PFSK-1 (cell line): ENCODE results near the gene PROK1.

Experiments used
- FOXP2 ChIP-seq: optimal IDR thresholded peaks from 2 replicates; pipeline ENCODE3; 2011; ENCODE audit warnings: borderline replicate concordance, control low read depth, inconsistent platforms; ENCODE audit not compliant: insufficient read depth; ENCODE audit errors: extremely low read length, extremely low read depth
- POLR2AphosphoS5 ChIP-seq: IDR thresholded peaks from 2 replicates; pipeline ENCODE4 v1.6.1; 2012; ENCODE audit warnings: low read depth, mild to moderate bottlenecking, control low read depth, low read length, moderate library complexity
- SIN3A ChIP-seq: IDR thresholded peaks from 2 replicates; pipeline ENCODE4 v1.6.1; 2012; ENCODE audit warnings: mild to moderate bottlenecking, low read length, moderate library complexity, borderline replicate concordance; ENCODE audit not compliant: insufficient read depth
- TAF1 ChIP-seq: IDR thresholded peaks from 2 replicates; pipeline ENCODE4 v1.6.1; 2012; ENCODE audit warnings: low read length, control low read depth, borderline replicate concordance; ENCODE audit not compliant: insufficient read depth
- TF ChIP-seq, protein P1 (sequence below), 2 experiments: IDR thresholded peaks; 2 replicates each; pipeline versions ENCODE4 v1.6.1 to v1.8.0; 2011 to 2012; ENCODE audit warnings: low read depth in 2 of 2, low read length in 2 of 2, control low read depth in 1 of 2, inconsistent platforms in 1 of 2, mild to moderate bottlenecking in 1 of 2, moderate library complexity in 1 of 2; ENCODE audit not compliant: insufficient read depth in 1 of 2

PROK1 gene

DNA sequence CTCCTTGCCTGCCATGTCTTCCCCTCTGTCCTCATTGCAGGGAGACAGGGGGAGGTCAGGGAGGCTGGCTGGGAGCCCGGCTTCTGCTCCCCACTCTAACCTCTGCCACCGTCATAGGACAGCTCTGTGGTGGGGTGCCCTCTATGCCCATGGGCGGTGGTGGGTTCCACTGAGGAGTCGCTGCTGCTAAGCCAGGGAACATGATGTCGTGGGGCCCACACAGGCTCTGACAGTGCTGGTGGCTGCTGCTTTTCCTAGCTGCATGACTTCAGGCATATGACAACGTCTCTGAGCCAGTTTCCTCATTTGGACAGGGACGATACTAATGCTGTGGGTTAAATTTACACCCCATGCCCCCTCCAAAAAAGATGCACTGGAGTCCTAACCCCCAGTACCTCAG lies 53.3 kb downstream of the PROK1 start:
- no peak for TF ChIP-seq SIN3A
- TF ChIP-seq, protein P1, sequence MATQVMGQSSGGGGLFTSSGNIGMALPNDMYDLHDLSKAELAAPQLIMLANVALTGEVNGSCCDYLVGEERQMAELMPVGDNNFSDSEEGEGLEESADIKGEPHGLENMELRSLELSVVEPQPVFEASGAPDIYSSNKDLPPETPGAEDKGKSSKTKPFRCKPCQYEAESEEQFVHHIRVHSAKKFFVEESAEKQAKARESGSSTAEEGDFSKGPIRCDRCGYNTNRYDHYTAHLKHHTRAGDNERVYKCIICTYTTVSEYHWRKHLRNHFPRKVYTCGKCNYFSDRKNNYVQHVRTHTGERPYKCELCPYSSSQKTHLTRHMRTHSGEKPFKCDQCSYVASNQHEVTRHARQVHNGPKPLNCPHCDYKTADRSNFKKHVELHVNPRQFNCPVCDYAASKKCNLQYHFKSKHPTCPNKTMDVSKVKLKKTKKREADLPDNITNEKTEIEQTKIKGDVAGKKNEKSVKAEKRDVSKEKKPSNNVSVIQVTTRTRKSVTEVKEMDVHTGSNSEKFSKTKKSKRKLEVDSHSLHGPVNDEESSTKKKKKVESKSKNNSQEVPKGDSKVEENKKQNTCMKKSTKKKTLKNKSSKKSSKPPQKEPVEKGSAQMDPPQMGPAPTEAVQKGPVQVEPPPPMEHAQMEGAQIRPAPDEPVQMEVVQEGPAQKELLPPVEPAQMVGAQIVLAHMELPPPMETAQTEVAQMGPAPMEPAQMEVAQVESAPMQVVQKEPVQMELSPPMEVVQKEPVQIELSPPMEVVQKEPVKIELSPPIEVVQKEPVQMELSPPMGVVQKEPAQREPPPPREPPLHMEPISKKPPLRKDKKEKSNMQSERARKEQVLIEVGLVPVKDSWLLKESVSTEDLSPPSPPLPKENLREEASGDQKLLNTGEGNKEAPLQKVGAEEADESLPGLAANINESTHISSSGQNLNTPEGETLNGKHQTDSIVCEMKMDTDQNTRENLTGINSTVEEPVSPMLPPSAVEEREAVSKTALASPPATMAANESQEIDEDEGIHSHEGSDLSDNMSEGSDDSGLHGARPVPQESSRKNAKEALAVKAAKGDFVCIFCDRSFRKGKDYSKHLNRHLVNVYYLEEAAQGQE (IDR thresholded peaks at IDR 0.05; ENCODE audit: insufficient read depth in 1 of 2, low read depth in 2 of 2, low read length in 2 of 2): no peak

DNA sequence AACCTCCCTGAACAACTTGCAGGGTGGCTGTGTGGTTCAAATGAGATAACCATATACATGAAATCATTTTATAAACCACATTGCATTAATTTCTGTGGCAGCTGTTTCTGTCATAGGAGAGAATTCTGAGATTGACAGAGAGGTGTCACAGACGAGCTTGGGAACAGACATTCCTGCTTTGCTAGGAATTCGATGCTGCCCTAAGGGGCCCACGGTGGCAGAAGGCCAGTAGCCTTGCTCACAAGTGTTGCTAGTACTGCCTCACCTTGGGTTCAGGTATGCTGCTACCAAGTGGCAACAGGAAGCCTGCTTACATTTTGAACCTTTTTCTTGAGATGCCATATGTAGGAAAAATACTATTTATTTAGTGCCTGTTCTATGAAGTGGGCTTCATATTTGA lies 54.6 kb downstream of the PROK1 start:
- no peak for TF ChIP-seq POLR2AphosphoS5
- TF ChIP-seq SIN3A: no peak
- no peak for TF ChIP-seq TAF1
- no peak for TF ChIP-seq FOXP2
- TF ChIP-seq, protein P1 (IDR thresholded peaks at IDR 0.05; ENCODE audit: insufficient read depth in 1 of 2, low read depth in 2 of 2, low read length in 2 of 2): no peak

DNA sequence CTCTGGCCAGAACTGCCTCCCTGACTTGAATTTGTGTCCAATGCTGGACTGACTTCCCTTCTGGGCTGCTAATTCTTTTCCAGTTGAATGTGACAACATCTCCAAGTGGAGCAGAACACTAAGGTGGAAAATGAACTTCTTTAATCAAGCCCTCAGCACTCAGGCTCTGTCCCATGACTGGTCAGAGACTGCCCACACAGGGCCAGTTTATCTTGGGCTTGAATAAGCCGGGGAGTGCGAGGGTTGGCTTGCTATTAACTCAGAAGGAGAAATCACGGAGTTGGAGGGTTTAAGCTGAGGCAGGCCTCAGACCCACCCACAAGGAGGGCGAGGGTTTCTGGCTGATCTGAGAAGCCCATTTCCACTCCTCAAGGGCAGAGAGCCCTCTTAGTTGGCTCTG lies 55.6 kb downstream of the PROK1 start:
- TF ChIP-seq, protein P1 (IDR thresholded peaks at IDR 0.05; ENCODE audit: insufficient read depth in 1 of 2, low read depth in 2 of 2, low read length in 2 of 2): no peak
